ENCODE data around the gene HABP2.
A peak's percentile ranks its signal among the peaks of the same experiment; 100 is the strongest.

The HABP2 gene

DNA sequence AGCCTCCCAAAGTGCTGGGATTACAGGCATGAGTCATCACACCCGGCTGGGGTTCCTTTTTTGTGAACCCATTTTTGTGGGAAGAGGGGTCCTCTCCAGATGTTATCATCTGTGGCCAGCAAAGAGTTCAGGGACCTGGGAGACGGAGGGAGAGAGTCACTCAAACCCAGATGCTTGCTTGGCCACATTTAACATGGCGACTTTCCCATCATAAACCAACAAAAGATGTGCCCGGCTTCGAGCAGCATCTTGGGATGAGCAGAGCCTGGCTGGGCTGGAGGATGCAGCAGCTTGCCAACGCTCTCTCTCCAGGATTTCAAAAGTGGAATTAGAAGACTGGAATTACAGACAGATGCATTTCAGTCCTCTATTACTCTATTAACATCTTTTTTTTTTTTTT lies 19.1 kb upstream of the HABP2 start:
- Histone ChIP-seq H3K27ac (ENCODE audit: low read length) (no peak overlapping the region), H3K9me3 (ENCODE audit: insufficient read depth, low read length, severe bottlenecking) (no peaks in the 10 kb centered on the region), H4K20me1 (ENCODE audit: insufficient read depth, low read length) (no peaks in the 10 kb centered on the region), H3K4me1 (ENCODE audit: insufficient read depth, low read length) (no peaks in the 10 kb centered on the region), H3K27me3 (ENCODE audit: insufficient read depth, low read length, poor library complexity) (peaks cover 3% of the 10 kb centered on the region), H3K79me2 (ENCODE audit: insufficient read depth, low read length) (no peaks in the 10 kb centered on the region), H3K4me2 (ENCODE audit: insufficient read depth, low read length) (no peak overlapping the region), H3K4me3 (ENCODE audit: low read depth in 1 of 2, low read length in 2 of 2) (no peak overlapping the region), H3K36me3 (ENCODE audit: insufficient read depth, low read length) (no peaks in the 10 kb centered on the region), H3K9ac (ENCODE audit: low read depth, low read length) (no peak overlapping the region), H2AFZ (ENCODE audit: low read depth, low read length) (no peak overlapping the region)
- DNase-seq (no peak), ATAC-seq (ENCODE audit: insufficient read depth, low read depth) (no peak)
- no peak for TF ChIP-seq CTCF (IDR thresholded peaks at IDR 0.05; ENCODE audit: borderline replicate concordance, extremely low read depth, low read length, poor library complexity, severe bottlenecking)
- TF ChIP-seq EZH2 (IDR thresholded peaks at IDR 0.05; ENCODE audit: borderline replicate concordance, low read depth, low read length, severe bottlenecking): no peak

DNA sequence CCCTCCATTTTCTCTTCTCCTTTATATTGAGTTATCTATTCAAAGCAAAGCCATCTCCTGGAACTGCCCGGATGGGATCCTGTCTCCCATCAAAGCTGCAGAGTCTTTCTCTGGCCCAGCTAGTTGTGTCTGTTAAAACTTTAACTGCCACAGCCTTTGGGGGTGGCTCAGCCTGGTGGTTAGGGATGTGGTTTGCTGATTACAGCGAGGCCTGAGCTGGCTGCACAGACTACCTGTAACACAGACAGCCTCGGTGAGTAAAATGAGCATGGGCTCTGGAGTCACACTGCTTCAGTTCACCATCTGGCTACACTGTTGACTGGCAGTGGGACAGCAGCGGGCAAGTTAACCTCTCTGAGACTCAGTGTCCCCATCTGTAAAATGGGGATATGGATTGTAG lies 18.4 kb upstream of the HABP2 start:
- Histone ChIP-seq H3K9me3 (ENCODE audit: insufficient read depth, low read length, severe bottlenecking) (no peaks in the 10 kb centered on the region), H3K79me2 (ENCODE audit: insufficient read depth, low read length) (no peaks in the 10 kb centered on the region), H3K36me3 (ENCODE audit: insufficient read depth, low read length) (no peaks in the 10 kb centered on the region), H3K4me3 (ENCODE audit: low read depth in 1 of 2, low read length in 2 of 2) (no peak overlapping the region), H3K4me2 (ENCODE audit: insufficient read depth, low read length) (no peak overlapping the region), H3K4me1 (ENCODE audit: insufficient read depth, low read length) (no peaks in the 10 kb centered on the region), H2AFZ (ENCODE audit: low read depth, low read length) (no peak overlapping the region), H3K27me3 (ENCODE audit: insufficient read depth, low read length, poor library complexity) (peaks cover 3% of the 10 kb centered on the region), H3K27ac (ENCODE audit: low read length) (no peak overlapping the region), H3K9ac (ENCODE audit: low read depth, low read length) (no peak overlapping the region), H4K20me1 (ENCODE audit: insufficient read depth, low read length) (no peaks in the 10 kb centered on the region)
- peak; percentile 80 for ATAC-seq (ENCODE audit: insufficient read depth, low read depth)
- TF ChIP-seq EZH2 (IDR thresholded peaks at IDR 0.05; ENCODE audit: borderline replicate concordance, low read depth, low read length, severe bottlenecking) (no peak), CTCF (IDR thresholded peaks at IDR 0.05; ENCODE audit: borderline replicate concordance, extremely low read depth, low read length, poor library complexity, severe bottlenecking) (no peak)
- DNase-seq: peak; percentile 31

- H2AFZ ChIP-seq (ENCODE audit: low read depth, low read length): no peak overlapping the region
- no peak for DNase-seq
- no peaks in the 10 kb centered on the region for H3K36me3 ChIP-seq (ENCODE audit: insufficient read depth, low read length)
- peaks cover 5% of the 10 kb centered on the region for H3K27me3 ChIP-seq (ENCODE audit: insufficient read depth, low read length, poor library complexity)
- H3K4me2 ChIP-seq (ENCODE audit: insufficient read depth, low read length): no peak overlapping the region
- no peak for TF ChIP-seq CTCF (IDR thresholded peaks at IDR 0.05; ENCODE audit: borderline replicate concordance, extremely low read depth, low read length, poor library complexity, severe bottlenecking)
- TF ChIP-seq EZH2 (IDR thresholded peaks at IDR 0.05; ENCODE audit: borderline replicate concordance, low read depth, low read length, severe bottlenecking): no peak
- no peaks in the 10 kb centered on the region for H3K79me2 ChIP-seq (ENCODE audit: insufficient read depth, low read length)
- no peak overlapping the region for H3K9ac ChIP-seq (ENCODE audit: low read depth, low read length)
- no peaks in the 10 kb centered on the region for H3K4me1 ChIP-seq (ENCODE audit: insufficient read depth, low read length)
- ATAC-seq (ENCODE audit: insufficient read depth, low read depth): no peak
- no peak overlapping the region for H3K4me3 ChIP-seq (ENCODE audit: low read depth in 1 of 2, low read length in 2 of 2)
- no peaks in the 10 kb centered on the region for H4K20me1 ChIP-seq (ENCODE audit: insufficient read depth, low read length)
- no peak overlapping the region for H3K27ac ChIP-seq (ENCODE audit: low read length)
- H3K9me3 ChIP-seq (ENCODE audit: insufficient read depth, low read length, severe bottlenecking): no peaks in the 10 kb centered on the region
Measured at GRCh38 chr10:113537672-113538071, 15.2 kb upstream of the HABP2 start.

DNA sequence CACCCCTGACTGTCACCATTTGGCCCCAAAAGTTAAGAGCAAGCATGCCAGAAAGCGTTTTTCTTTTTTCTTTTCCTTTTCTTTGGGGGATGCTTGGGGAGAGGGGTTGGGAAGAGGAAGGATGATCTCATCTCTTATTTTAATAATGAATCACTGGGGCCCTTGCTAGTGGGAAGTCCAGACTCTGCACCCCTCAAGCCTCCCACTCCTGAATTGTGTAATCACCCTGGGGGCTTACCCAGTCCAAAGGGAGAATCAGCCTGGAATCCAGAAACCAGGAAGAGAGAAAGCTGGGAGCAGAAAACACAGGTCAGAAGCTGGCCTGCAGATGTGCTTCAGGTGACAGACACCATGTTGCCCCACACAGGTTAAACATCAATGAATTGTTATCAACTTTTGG lies 14.7 kb upstream of the HABP2 start:
- Histone ChIP-seq H3K36me3 (ENCODE audit: insufficient read depth, low read length) (no peaks in the 10 kb centered on the region), H3K79me2 (ENCODE audit: insufficient read depth, low read length) (no peaks in the 10 kb centered on the region), H3K4me1 (ENCODE audit: insufficient read depth, low read length) (no peaks in the 10 kb centered on the region), H3K9me3 (ENCODE audit: insufficient read depth, low read length, severe bottlenecking) (no peaks in the 10 kb centered on the region), H3K4me3 (ENCODE audit: low read depth in 1 of 2, low read length in 2 of 2) (no peak overlapping the region), H3K27ac (ENCODE audit: low read length) (no peak overlapping the region), H3K9ac (ENCODE audit: low read depth, low read length) (no peak overlapping the region), H4K20me1 (ENCODE audit: insufficient read depth, low read length) (no peaks in the 10 kb centered on the region), H2AFZ (ENCODE audit: low read depth, low read length) (no peak overlapping the region), H3K27me3 (ENCODE audit: insufficient read depth, low read length, poor library complexity) (peaks cover 5% of the 10 kb centered on the region), H3K4me2 (ENCODE audit: insufficient read depth, low read length) (no peak overlapping the region)
- no peak for DNase-seq
- no peak for TF ChIP-seq CTCF (IDR thresholded peaks at IDR 0.05; ENCODE audit: borderline replicate concordance, extremely low read depth, low read length, poor library complexity, severe bottlenecking)
- TF ChIP-seq EZH2 (IDR thresholded peaks at IDR 0.05; ENCODE audit: borderline replicate concordance, low read depth, low read length, severe bottlenecking): no peak
- ATAC-seq (ENCODE audit: insufficient read depth, low read depth): no peak

Data from DND-41 (cell line).